ENCODE data around the gene AKAP13.
A peak's percentile ranks its signal among the peaks of the same experiment; 100 is the strongest.

Gene AKAP13

GRCh38 chr15:85388566-85389305 is 8.3 kb downstream of the AKAP13 start:
- no peak for DNase-seq

- no peak for DNase-seq
Observed at GRCh38 chr15:85389306-85389650, 8.9 kb downstream of the AKAP13 start.

GRCh38 chr15:85389772-85390171 is 9.4 kb downstream of the AKAP13 start:
- DNase-seq, result no peak

- no peak for DNase-seq
Observed at GRCh38 chr15:85393210-85393609, 12.8 kb downstream of the AKAP13 start.

GRCh38 chr15:85394554-85395333 is 14.3 kb downstream of the AKAP13 start:
- DNase-seq, result no peak

GRCh38 chr15:85396554-85396953 is 16.2 kb downstream of the AKAP13 start:
- DNase-seq, result no peak

- DNase-seq, result no peak
Observed at GRCh38 chr15:85397151-85397550, 16.7 kb downstream of the AKAP13 start.

- DNase-seq, result no peak
Observed at GRCh38 chr15:85397926-85398325, 17.5 kb downstream of the AKAP13 start.

- no peak for DNase-seq
Observed at GRCh38 chr15:85398822-85399221, 18.4 kb downstream of the AKAP13 start.

- DNase-seq, result no peak
Observed at GRCh38 chr15:85399627-85400026, 19.2 kb downstream of the AKAP13 start.

GRCh38 chr15:85400606-85401005 is 20.2 kb downstream of the AKAP13 start:
- DNase-seq, result no peak

- DNase-seq, result no peak
Observed at GRCh38 chr15:85401108-85401774, 20.8 kb downstream of the AKAP13 start.

- DNase-seq, result no peak
Observed at GRCh38 chr15:85402195-85402881, 21.9 kb downstream of the AKAP13 start.

- no peak for DNase-seq
Observed at GRCh38 chr15:85403745-85404144, 23.3 kb downstream of the AKAP13 start.

GRCh38 chr15:85404176-85404917 is 23.9 kb downstream of the AKAP13 start:
- DNase-seq, result no peak

- DNase-seq, result no peak
Observed at GRCh38 chr15:85404918-85405866, 24.8 kb downstream of the AKAP13 start.

- no peak for DNase-seq
Observed at GRCh38 chr15:85406916-85407315, 26.5 kb downstream of the AKAP13 start.

GRCh38 chr15:85407421-85408269 is 27.2 kb downstream of the AKAP13 start:
- peak in 2 of 56 donors; percentile 9 to 26 for DNase-seq

- no peak for DNase-seq
Observed at GRCh38 chr15:85408270-85408746, 27.9 kb downstream of the AKAP13 start.
